Mesendoderm (in vitro differentiated cells): Measurements from ENCODE around the gene LAPTM5.

ENCODE experiments used
- DNase-seq: peaks from one replicate; pipeline ENCODE4 v3.0.0; 2013
- H2AK5ac ChIP-seq: 2 replicates; pipeline ENCODE4 v1.6.1; 2013; ENCODE audit warnings: low read length, inconsistent platforms
- H2BK120ac ChIP-seq: 2 replicates; pipeline ENCODE4 v1.6.1; 2013; ENCODE audit warnings: low read depth, mild to moderate bottlenecking, low read length, moderate library complexity, mixed read lengths
- H2BK15ac ChIP-seq: replicated peaks from 2 replicates; pipeline ENCODE4 v1.6.1; 2013; ENCODE audit warnings: low read depth, mild to moderate bottlenecking, moderate library complexity
- H2BK5ac ChIP-seq: 2 replicates; pipeline ENCODE4 v1.6.1; 2013; ENCODE audit warnings: low read length, inconsistent platforms
- H3K18ac ChIP-seq: 2 replicates; pipeline ENCODE4 v1.6.1; 2013; ENCODE audit warnings: mild to moderate bottlenecking, low read length, mixed read lengths
- H3K23ac ChIP-seq: one replicate; pipeline ENCODE4 v1.6.1; 2013; ENCODE audit warnings: low read length
- H3K27ac ChIP-seq: 2 replicates; pipeline ENCODE4 v1.5.1; 2013; ENCODE audit warnings: low read depth, mild to moderate bottlenecking, inconsistent platforms, low read length, moderate library complexity
- H3K27me3 ChIP-seq: 2 replicates; pipeline ENCODE4 v1.6.1; 2013; ENCODE audit warnings: low read length, control low read depth, mild to moderate bottlenecking, inconsistent platforms; ENCODE audit not compliant: insufficient read depth, poor library complexity
- H3K36me3 ChIP-seq: 2 replicates; pipeline ENCODE4 v1.6.1; 2013; ENCODE audit warnings: low read length, inconsistent platforms; ENCODE audit not compliant: control insufficient read depth, insufficient read depth
- H3K4ac ChIP-seq: one replicate; pipeline ENCODE4 v1.6.1; 2013; ENCODE audit warnings: low read depth, mild to moderate bottlenecking, low read length, moderate library complexity
- H3K4me1 ChIP-seq: 2 replicates; pipeline ENCODE4 v1.6.1; 2013; ENCODE audit warnings: low read depth, low read length, inconsistent platforms; ENCODE audit not compliant: control insufficient read depth
- H3K4me2 ChIP-seq: 2 replicates; pipeline ENCODE4 v1.6.1; 2013; ENCODE audit warnings: low read length
- H3K4me3 ChIP-seq: 2 replicates; pipeline ENCODE4 v1.5.1; 2013; ENCODE audit warnings: mild to moderate bottlenecking, low read length
- H3K56ac ChIP-seq: one replicate; pipeline ENCODE4 v1.6.1; 2013; ENCODE audit warnings: low read length
- H3K79me1 ChIP-seq: 2 replicates; pipeline ENCODE4 v1.6.1; 2013; ENCODE audit warnings: low read length, inconsistent platforms
- H3K79me2 ChIP-seq: 2 replicates; pipeline ENCODE4 v1.6.1; 2013; ENCODE audit warnings: mild to moderate bottlenecking, low read length; ENCODE audit not compliant: control insufficient read depth, insufficient read depth
- H3K9ac ChIP-seq: 2 replicates; pipeline ENCODE4 v1.6.1; 2013; ENCODE audit warnings: low read length, inconsistent platforms
- H4K5ac ChIP-seq: one replicate; pipeline ENCODE4 v1.6.1; 2013; ENCODE audit warnings: low read length
- H4K8ac ChIP-seq: one replicate; pipeline ENCODE4 v1.6.1; 2013; ENCODE audit warnings: low read depth, mild to moderate bottlenecking, control low read depth, low read length, moderate library complexity
- WGBS: extraction: QIAGEN DNeasy Blood & Tissue Kit; methylation state at CpG from one replicate; pipeline ENCODE4 v1.1.7; 2013; ENCODE audit warnings: low lambda C conversion rate, missing lambda C conversion rate; ENCODE audit not compliant: insufficient coverage; ENCODE audit errors: extremely low coverage; 5-methylcytosine and 5-hydroxymethylcytosine counted together

LAPTM5 gene

DNA sequence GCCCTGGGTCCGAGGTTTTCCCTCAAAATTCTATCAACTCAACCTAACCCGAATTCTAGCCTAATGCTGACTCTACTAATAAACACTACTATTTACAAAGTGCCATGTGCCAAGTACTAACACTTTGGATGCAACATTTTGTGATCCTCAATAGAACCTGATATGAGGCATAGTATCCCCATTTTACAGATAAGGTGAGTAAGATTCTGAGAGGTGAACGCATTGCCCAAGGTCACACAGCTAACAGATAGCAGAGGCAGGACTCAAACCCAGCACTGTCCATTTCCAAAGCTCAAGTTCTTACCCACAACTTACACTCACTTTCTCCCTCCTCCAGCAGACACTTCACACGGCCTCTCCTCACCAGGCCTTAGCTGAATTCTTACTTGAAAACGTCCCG, 46.0 kb upstream of the LAPTM5 start:
- H3K4ac ChIP-seq, result no peak overlapping the region
- no peak overlapping the region for H3K4me2 ChIP-seq
- H3K4me3 ChIP-seq, result no peak overlapping the region
- no peak overlapping the region for H3K18ac ChIP-seq
- no peak overlapping the region for H3K56ac ChIP-seq
- H3K79me2 ChIP-seq, result no peaks in the 10 kb centered on the region
- H3K27ac ChIP-seq, result no peak overlapping the region
- DNase-seq, result no peak
- H2BK15ac ChIP-seq, result no peak overlapping the region
- WGBS, result 100% methylated on average over 1 of the region's 6 CpGs
- no peak overlapping the region for H3K23ac ChIP-seq
- H3K9ac ChIP-seq, result no peak overlapping the region
- H3K36me3 ChIP-seq, result no peaks in the 10 kb centered on the region
- H2BK120ac ChIP-seq, result no peak overlapping the region
- H4K8ac ChIP-seq, result no peak overlapping the region
- H3K79me1 ChIP-seq, result no peaks in the 10 kb centered on the region
- H4K5ac ChIP-seq, result no peak overlapping the region
- H2AK5ac ChIP-seq, result no peak overlapping the region
- peaks cover 1% of the 10 kb centered on the region for H3K4me1 ChIP-seq
- H3K27me3 ChIP-seq, result no peaks in the 10 kb centered on the region
- no peak overlapping the region for H2BK5ac ChIP-seq

DNA sequence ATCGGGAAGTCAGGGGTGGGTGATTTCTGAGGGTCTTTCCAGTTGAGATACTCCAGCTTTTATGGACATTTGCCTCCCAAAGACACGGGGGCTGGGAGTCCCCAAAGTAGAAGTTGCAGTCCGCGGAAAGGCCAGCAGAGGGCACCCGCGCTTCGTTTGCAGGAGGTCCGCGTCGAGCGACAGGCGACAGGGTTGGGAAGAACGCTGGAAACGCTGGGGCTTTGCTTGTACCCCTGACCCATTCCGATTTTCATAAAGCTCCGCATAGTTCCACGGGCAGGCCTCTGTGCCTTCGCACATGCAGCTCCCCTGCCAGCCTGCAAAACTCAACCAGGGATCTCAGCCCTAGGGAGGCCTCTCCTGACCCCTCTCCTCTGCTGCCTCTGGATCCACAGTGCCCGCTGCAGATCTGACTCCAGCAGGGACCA, 44.2 kb upstream of the LAPTM5 start:
- no peaks in the 10 kb centered on the region for H3K27me3 ChIP-seq
- no CpG with 5 or more reads among the region's 19 CpGs for WGBS
- H3K56ac ChIP-seq, result peak overlapping the region; percentile 44
- DNase-seq, result peak; percentile 75
- H3K18ac ChIP-seq, result no peak overlapping the region
- no peaks in the 10 kb centered on the region for H3K36me3 ChIP-seq
- H3K23ac ChIP-seq, result no peak overlapping the region
- H3K4me1 ChIP-seq, result peaks cover 1% of the 10 kb centered on the region
- peak overlapping the region; percentile 8 for H3K4me2 ChIP-seq
- H3K79me2 ChIP-seq, result no peaks in the 10 kb centered on the region
- H3K79me1 ChIP-seq, result no peaks in the 10 kb centered on the region
- peak overlapping the region; percentile 27 for H3K9ac ChIP-seq
- no peak overlapping the region for H2BK15ac ChIP-seq
- H2AK5ac ChIP-seq, result no peak overlapping the region
- H3K4me3 ChIP-seq, result no peak overlapping the region
- H3K4ac ChIP-seq, result no peak overlapping the region
- H2BK5ac ChIP-seq, result no peak overlapping the region
- no peak overlapping the region for H4K5ac ChIP-seq
- no peak overlapping the region for H3K27ac ChIP-seq
- no peak overlapping the region for H4K8ac ChIP-seq
- H2BK120ac ChIP-seq, result no peak overlapping the region

- Histone ChIP-seq H4K5ac (no peak overlapping the region), H3K4me1 (no peaks in the 10 kb centered on the region), H3K27ac (no peak overlapping the region), H3K79me2 (no peaks in the 10 kb centered on the region), H3K4me2 (no peak overlapping the region), H3K4me3 (no peak overlapping the region), H2BK120ac (no peak overlapping the region), H3K4ac (no peak overlapping the region), H2BK5ac (no peak overlapping the region), H2AK5ac (no peak overlapping the region), H3K79me1 (no peaks in the 10 kb centered on the region), H4K8ac (no peak overlapping the region), H3K9ac (no peak overlapping the region), H2BK15ac (no peak overlapping the region), H3K18ac (no peak overlapping the region), H3K23ac (no peak overlapping the region), H3K27me3 (no peaks in the 10 kb centered on the region), H3K36me3 (no peaks in the 10 kb centered on the region), H3K56ac (no peak overlapping the region)
- DNase-seq, result no peak
Measured at GRCh38 chr1:30799233-30799511, 41.6 kb upstream of the LAPTM5 start.

GRCh38 chr1:30798389-30799232, 41.0 kb upstream of the LAPTM5 start:
- no peak overlapping the region for H3K23ac ChIP-seq
- no peaks in the 10 kb centered on the region for H3K79me1 ChIP-seq
- H3K27me3 ChIP-seq, result no peaks in the 10 kb centered on the region
- no peak overlapping the region for H4K8ac ChIP-seq
- no CpG with 5 or more reads among the region's 9 CpGs for WGBS
- no peak overlapping the region for H2BK120ac ChIP-seq
- H3K79me2 ChIP-seq, result no peaks in the 10 kb centered on the region
- no peak overlapping the region for H3K56ac ChIP-seq
- H2BK15ac ChIP-seq, result no peak overlapping the region
- no peaks in the 10 kb centered on the region for H3K4me1 ChIP-seq
- H3K18ac ChIP-seq, result no peak overlapping the region
- no peak overlapping the region for H3K27ac ChIP-seq
- no peak overlapping the region for H3K4me3 ChIP-seq
- H2AK5ac ChIP-seq, result no peak overlapping the region
- no peak overlapping the region for H3K4ac ChIP-seq
- no peak overlapping the region for H4K5ac ChIP-seq
- H2BK5ac ChIP-seq, result no peak overlapping the region
- no peak for DNase-seq
- no peaks in the 10 kb centered on the region for H3K36me3 ChIP-seq
- peak overlapping the region; percentile 2 for H3K9ac ChIP-seq
- no peak overlapping the region for H3K4me2 ChIP-seq

- Histone ChIP-seq H3K27ac (no peak overlapping the region), H3K4me2 (no peak overlapping the region), H2BK120ac (no peak overlapping the region), H3K79me1 (no peaks in the 10 kb centered on the region), H3K23ac (no peak overlapping the region), H3K27me3 (no peaks in the 10 kb centered on the region), H3K4me1 (no peaks in the 10 kb centered on the region), H2AK5ac (no peak overlapping the region), H3K4ac (no peak overlapping the region), H3K9ac (no peak overlapping the region), H3K56ac (no peak overlapping the region), H3K4me3 (no peak overlapping the region), H3K18ac (no peak overlapping the region), H2BK5ac (no peak overlapping the region), H3K79me2 (no peaks in the 10 kb centered on the region), H4K5ac (no peak overlapping the region), H3K36me3 (no peaks in the 10 kb centered on the region), H2BK15ac (no peak overlapping the region), H4K8ac (no peak overlapping the region)
- no peak for DNase-seq
- WGBS, result no CpG with 5 or more reads among the region's 5 CpGs
Measured at GRCh38 chr1:30795026-30795425, 37.5 kb upstream of the LAPTM5 start.

DNA sequence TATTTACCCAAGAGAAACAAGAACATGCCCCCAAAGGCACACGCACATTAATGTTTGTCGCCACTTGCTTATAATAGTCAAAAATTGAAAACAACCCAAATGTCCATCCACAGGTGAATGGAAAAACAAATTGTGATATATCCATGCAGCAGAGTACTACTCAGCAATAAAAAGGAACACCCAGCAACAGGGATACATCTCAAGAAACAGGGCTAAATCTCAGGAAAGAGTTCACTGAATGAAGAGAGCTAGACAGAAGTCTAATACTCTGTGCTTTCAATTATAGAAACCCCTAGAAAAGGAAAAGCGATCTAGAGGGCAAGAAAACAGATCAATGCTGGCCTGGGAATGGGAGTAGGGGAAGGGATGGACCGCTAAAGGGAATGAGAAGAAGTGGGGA, 36.7 kb upstream of the LAPTM5 start:
- no peaks in the 10 kb centered on the region for H3K27me3 ChIP-seq
- no peak overlapping the region for H2BK5ac ChIP-seq
- no peak overlapping the region for H3K27ac ChIP-seq
- no peaks in the 10 kb centered on the region for H3K4me1 ChIP-seq
- no peak overlapping the region for H2AK5ac ChIP-seq
- no peak for DNase-seq
- H3K4me2 ChIP-seq, result no peak overlapping the region
- H3K18ac ChIP-seq, result no peak overlapping the region
- no CpG with 5 or more reads among the region's 4 CpGs for WGBS
- H3K4ac ChIP-seq, result no peak overlapping the region
- H3K56ac ChIP-seq, result no peak overlapping the region
- no peak overlapping the region for H2BK120ac ChIP-seq
- H2BK15ac ChIP-seq, result no peak overlapping the region
- no peak overlapping the region for H4K5ac ChIP-seq
- H3K79me2 ChIP-seq, result no peaks in the 10 kb centered on the region
- no peaks in the 10 kb centered on the region for H3K36me3 ChIP-seq
- H4K8ac ChIP-seq, result no peak overlapping the region
- no peak overlapping the region for H3K23ac ChIP-seq
- no peaks in the 10 kb centered on the region for H3K79me1 ChIP-seq
- no peak overlapping the region for H3K9ac ChIP-seq
- H3K4me3 ChIP-seq, result no peak overlapping the region
